ENCODE data around the gene HPRT1.

Gene HPRT1

GRCh38 chrX:134472041-134472440 is 12.1 kb downstream of the HPRT1 start:
- Histone ChIP-seq H3K4me1 (ENCODE audit: insufficient read depth, low read length, poor library complexity, severe bottlenecking) (no peaks in the 10 kb centered on the region), H2AFZ (ENCODE audit: low read length) (no peak overlapping the region), H3K9me2 (replicated peaks; ENCODE audit: low read depth, low read length) (no peaks in the 10 kb centered on the region), H3K4me3 (ENCODE audit: low read length, poor library complexity, severe bottlenecking) (no peak overlapping the region), H3K9ac (ENCODE audit: low read depth, low read length, poor library complexity, severe bottlenecking) (no peak overlapping the region), H3K9me3 (ENCODE audit: insufficient read depth, low read depth, low read length) (no peaks in the 10 kb centered on the region), H3K36me3 (ENCODE audit: insufficient read depth, low read length) (peaks cover 22% of the 10 kb centered on the region; the same call in 1 of the 2 replicates), H3K27me3 (ENCODE audit: insufficient read depth, low read length, poor library complexity, severe bottlenecking) (no peaks in the 10 kb centered on the region), H3F3A (ENCODE audit: low read depth) (no peaks in the 10 kb centered on the region), H4K20me1 (ENCODE audit: insufficient read depth, low read length, poor library complexity, severe bottlenecking) (peaks cover 9% of the 10 kb centered on the region), H3K4me2 (ENCODE audit: low read depth, low read length, poor library complexity, severe bottlenecking) (no peak overlapping the region), H3K79me2 (ENCODE audit: insufficient read depth, low read length) (peaks cover 41% of the 10 kb centered on the region)
- TF ChIP-seq CTCF (conservative IDR thresholded peaks at IDR 0.05; ENCODE audit: low read length) (no peak), EZH2phosphoT487 (IDR thresholded peaks at IDR 0.05; ENCODE audit: borderline replicate concordance) (no peak)

- H3K9me2 ChIP-seq (replicated peaks; ENCODE audit: low read depth, low read length): no peaks in the 10 kb centered on the region
- H3F3A ChIP-seq (ENCODE audit: low read depth): no peaks in the 10 kb centered on the region
- peaks cover 14% of the 10 kb centered on the region; the same call in 1 of the 2 replicates for H3K79me2 ChIP-seq (ENCODE audit: insufficient read depth, low read length)
- no peak overlapping the region for H3K4me2 ChIP-seq (ENCODE audit: low read depth, low read length, poor library complexity, severe bottlenecking)
- H3K4me1 ChIP-seq (ENCODE audit: insufficient read depth, low read length, poor library complexity, severe bottlenecking): no peaks in the 10 kb centered on the region
- H3K27me3 ChIP-seq (ENCODE audit: insufficient read depth, low read length, poor library complexity, severe bottlenecking): no peaks in the 10 kb centered on the region
- no peaks in the 10 kb centered on the region for H3K9me3 ChIP-seq (ENCODE audit: insufficient read depth, low read depth, low read length)
- no peak overlapping the region for H3K4me3 ChIP-seq (ENCODE audit: low read length, poor library complexity, severe bottlenecking)
- H3K9ac ChIP-seq (ENCODE audit: low read depth, low read length, poor library complexity, severe bottlenecking): no peak overlapping the region
- TF ChIP-seq CTCF (conservative IDR thresholded peaks at IDR 0.05; ENCODE audit: low read length) (no peak), EZH2phosphoT487 (IDR thresholded peaks at IDR 0.05; ENCODE audit: borderline replicate concordance) (no peak)
- peaks cover 32% of the 10 kb centered on the region; the same call in 1 of the 2 replicates for H3K36me3 ChIP-seq (ENCODE audit: insufficient read depth, low read length)
- no peak overlapping the region for H2AFZ ChIP-seq (ENCODE audit: low read length)
- H4K20me1 ChIP-seq (ENCODE audit: insufficient read depth, low read length, poor library complexity, severe bottlenecking): no peaks in the 10 kb centered on the region
Measured at GRCh38 chrX:134476284-134476683, 16.3 kb downstream of the HPRT1 start.

- Histone ChIP-seq H3K36me3 (ENCODE audit: insufficient read depth, low read length) (peaks cover 32% of the 10 kb centered on the region; the same call in 1 of the 2 replicates), H3K9ac (ENCODE audit: low read depth, low read length, poor library complexity, severe bottlenecking) (no peak overlapping the region), H4K20me1 (ENCODE audit: insufficient read depth, low read length, poor library complexity, severe bottlenecking) (no peaks in the 10 kb centered on the region), H3K4me3 (ENCODE audit: low read length, poor library complexity, severe bottlenecking) (no peak overlapping the region), H3K79me2 (ENCODE audit: insufficient read depth, low read length) (no peaks in the 10 kb centered on the region), H3K9me2 (replicated peaks; ENCODE audit: low read depth, low read length) (no peaks in the 10 kb centered on the region), H2AFZ (ENCODE audit: low read length) (no peak overlapping the region), H3K9me3 (ENCODE audit: insufficient read depth, low read depth, low read length) (no peaks in the 10 kb centered on the region), H3K4me2 (ENCODE audit: low read depth, low read length, poor library complexity, severe bottlenecking) (no peak overlapping the region), H3K4me1 (ENCODE audit: insufficient read depth, low read length, poor library complexity, severe bottlenecking) (no peaks in the 10 kb centered on the region), H3F3A (ENCODE audit: low read depth) (no peaks in the 10 kb centered on the region), H3K27me3 (ENCODE audit: insufficient read depth, low read length, poor library complexity, severe bottlenecking) (no peaks in the 10 kb centered on the region)
- TF ChIP-seq EZH2phosphoT487 (IDR thresholded peaks at IDR 0.05; ENCODE audit: borderline replicate concordance): no peak
- no peak for TF ChIP-seq CTCF (conservative IDR thresholded peaks at IDR 0.05; ENCODE audit: low read length)
Measured at GRCh38 chrX:134478374-134478773, 18.4 kb downstream of the HPRT1 start.
